ENCODE measurements around the gene STX5. TPM values are rescaled to one million over a fixed set of nuclear protein-coding genes. Genes with fewer than 3 reads are reported as not detected.
A peak's percentile ranks its signal among the peaks of the same experiment; 100 is the strongest.

Gene STX5
- total and polyA plus RNA-seq, 3 experiments from 2014 or later: 34.7 to 37.2 (median 35.3) TPM

DNA sequence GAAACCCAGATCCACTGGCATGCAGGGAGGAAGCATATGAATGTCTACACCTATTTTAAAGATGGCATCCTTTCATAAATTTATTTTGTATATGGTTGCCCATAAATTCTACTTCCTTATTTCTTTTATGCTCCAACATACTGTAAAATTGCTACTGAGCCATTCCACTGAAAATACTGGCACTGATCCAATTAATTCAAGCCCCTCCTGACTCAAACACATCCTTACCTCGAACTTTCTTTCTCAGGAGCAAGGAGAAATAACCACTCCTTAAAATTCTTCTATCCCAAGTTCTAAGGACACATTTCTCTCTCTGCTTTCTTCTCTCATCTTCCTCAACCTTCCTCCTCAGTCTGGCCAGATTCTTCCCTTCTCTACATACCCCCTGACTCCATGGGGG is 21.1 kb downstream of the STX5 start:
- no peak for DNase-seq
- H3K27me3 ChIP-seq (ENCODE audit: insufficient read depth, low read length, poor library complexity, severe bottlenecking): no peaks in the 10 kb centered on the region
- no peak overlapping the region for H3K27ac ChIP-seq (ENCODE audit: low read depth, low read length)
- no peaks in the 10 kb centered on the region for H3K9me3 ChIP-seq (ENCODE audit: low read length)
- CTCF ChIA-PET: no interaction called here
- Mint-ChIP-seq H3K36me3 (peaks cover 0 to 12% (median 2%) of the 10 kb centered on the region in 3 donors), H3K27ac (peak overlapping the region in 6 of 8 donors; percentile 5 to 57 (median 36)), H3K9me3 (no peaks in the 10 kb centered on the region), H3K4me3 (peak overlapping the region in 1 of 7 donors; percentile 41), H3K4me1 (peaks cover 6% of the 10 kb centered on the region in 3 donors), H3K27me3 (no peaks in the 10 kb centered on the region)
- peaks cover 8% of the 10 kb centered on the region for H3K4me1 ChIP-seq (ENCODE audit: insufficient read depth, low read length)
- POLR2A ChIA-PET: interaction anchor here (0.7 kb wide), 1 partner anchor 18 kb away, joined by 3 read pairs; no protein-coding TSS in a partner anchor
- no peak overlapping the region for H3K4me3 ChIP-seq (ENCODE audit: low read length)
- no peaks in the 10 kb centered on the region for H3K36me3 ChIP-seq (ENCODE audit: insufficient read depth, low read length)

DNA sequence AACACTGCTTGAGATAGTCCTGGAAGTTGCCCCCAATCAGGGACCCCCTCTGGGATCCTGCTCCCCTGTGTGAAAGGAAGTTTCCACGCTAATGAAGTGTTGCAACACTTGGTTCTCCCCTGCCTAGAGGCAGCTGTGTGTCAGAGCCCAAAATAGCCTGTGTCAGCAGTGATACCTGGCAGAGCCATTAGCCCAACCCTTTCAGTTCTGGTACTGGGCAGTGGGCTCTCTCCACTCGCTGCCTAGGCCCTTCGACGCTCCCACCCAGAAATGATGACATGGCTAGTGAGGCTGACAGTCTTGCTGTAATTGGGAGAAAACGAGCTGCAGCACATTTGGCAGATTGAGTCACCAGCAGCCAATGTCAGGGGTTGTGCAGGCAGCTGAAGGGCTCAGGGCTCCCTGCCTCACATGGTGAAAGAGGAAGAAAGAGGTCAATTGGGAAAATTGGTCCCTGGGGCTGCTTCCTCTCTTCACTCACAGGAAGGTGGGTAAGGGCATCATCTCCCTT is 25.2 kb downstream of the STX5 start:
- H3K27ac ChIP-seq (ENCODE audit: low read depth, low read length): no peak overlapping the region
- ChIA-PET CTCF (interaction anchor here (1.0 to 3.4 kb wide), 5 partner anchors 8 to 75 kb away, joined by 3 to 20 read pairs (median 4); partner anchors contain the start of genes POLR2G, SLC3A2, TMEM179B and ZBTB3), POLR2A (interaction anchor here (0.6 to 2.1 kb wide), 11 partner anchors 10 to 74 kb away, joined by 3 to 21 read pairs (median 9); partner anchors contain the start of genes SLC3A2, STX5, TMEM179B and WDR74)
- no peak for DNase-seq
- Mint-ChIP-seq H3K27me3 (peaks cover 0 to 3% of the 10 kb centered on the region in 2 donors), H3K9me3 (no peaks in the 10 kb centered on the region), H3K27ac (peak overlapping the region in 6 of 8 donors; percentile 91 to 99 (median 96)), H3K36me3 (peaks cover 0 to 37% (median 4%) of the 10 kb centered on the region in 3 donors), H3K4me1 (peaks cover 26 to 39% (median 28%) of the 10 kb centered on the region in 3 donors), H3K4me3 (peak overlapping the region; percentile 96 to 99 (median 99))
- no peak overlapping the region for H3K4me3 ChIP-seq (ENCODE audit: low read length)
- H3K27me3 ChIP-seq (ENCODE audit: insufficient read depth, low read length, poor library complexity, severe bottlenecking): no peaks in the 10 kb centered on the region
- no peaks in the 10 kb centered on the region for H3K9me3 ChIP-seq (ENCODE audit: low read length)
- H3K4me1 ChIP-seq (ENCODE audit: insufficient read depth, low read length): peaks cover 22% of the 10 kb centered on the region
- H3K36me3 ChIP-seq (ENCODE audit: insufficient read depth, low read length): peaks cover 14% of the 10 kb centered on the region

DNA sequence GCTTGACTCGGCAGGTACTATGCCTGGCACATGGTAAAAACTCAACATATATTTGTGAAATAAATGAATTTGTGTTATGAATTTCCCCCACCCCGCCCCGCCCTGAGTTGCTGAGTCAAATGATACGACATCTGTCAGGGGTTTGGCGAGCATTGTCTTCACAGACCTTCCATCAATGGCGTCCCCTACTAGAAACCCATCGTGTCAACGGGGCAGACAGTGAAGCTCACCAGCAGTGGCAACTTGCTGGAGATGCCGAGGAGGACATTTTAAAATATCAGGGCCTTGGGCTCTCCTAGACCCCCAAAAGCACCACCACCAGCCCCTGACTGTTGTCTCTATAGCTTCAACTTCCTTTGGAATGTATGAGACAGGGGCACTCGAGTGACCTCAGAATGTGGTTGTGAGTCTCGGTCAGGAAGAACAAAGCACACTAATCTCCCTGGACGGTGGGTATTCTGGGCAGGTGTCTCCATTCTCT is 25.9 kb downstream of the STX5 start:
- peak overlapping the region; percentile 87 to 99 (median 96) for H3K27ac Mint-ChIP-seq
- ChIA-PET CTCF (interaction anchor here (0.7 to 3.4 kb wide), 7 partner anchors 9 to 75 kb away, joined by 3 to 20 read pairs (median 3); partner anchors contain the start of genes POLR2G, SLC3A2, STX5 and TMEM179B), POLR2A (interaction anchor here (0.6 to 2.1 kb wide), 16 partner anchors 9 to 159 kb away, joined by 3 to 21 read pairs (median 6); partner anchors contain the start of genes GANAB, HNRNPUL2, SLC3A2 and STX5)
- Histone ChIP-seq H3K27me3 (ENCODE audit: insufficient read depth, low read length, poor library complexity, severe bottlenecking) (no peaks in the 10 kb centered on the region), H3K4me1 (ENCODE audit: insufficient read depth, low read length) (peaks cover 26% of the 10 kb centered on the region), H3K36me3 (ENCODE audit: insufficient read depth, low read length) (peaks cover 21% of the 10 kb centered on the region), H3K4me3 (ENCODE audit: low read length) (peak overlapping the region; percentile 70), H3K9me3 (ENCODE audit: low read length) (no peaks in the 10 kb centered on the region), H3K27ac (ENCODE audit: low read depth, low read length) (peak overlapping the region; percentile 95)
- H3K36me3 Mint-ChIP-seq: peaks cover 0 to 43% (median 5%) of the 10 kb centered on the region in 3 donors
- H3K4me3 Mint-ChIP-seq: peak overlapping the region; percentile 96 to 99 (median 99)
- no peaks in the 10 kb centered on the region for H3K9me3 Mint-ChIP-seq
- peaks cover 0 to 3% of the 10 kb centered on the region in 2 donors for H3K27me3 Mint-ChIP-seq
- H3K4me1 Mint-ChIP-seq: peaks cover 26 to 44% (median 30%) of the 10 kb centered on the region in 3 donors
- no peak for DNase-seq

DNA sequence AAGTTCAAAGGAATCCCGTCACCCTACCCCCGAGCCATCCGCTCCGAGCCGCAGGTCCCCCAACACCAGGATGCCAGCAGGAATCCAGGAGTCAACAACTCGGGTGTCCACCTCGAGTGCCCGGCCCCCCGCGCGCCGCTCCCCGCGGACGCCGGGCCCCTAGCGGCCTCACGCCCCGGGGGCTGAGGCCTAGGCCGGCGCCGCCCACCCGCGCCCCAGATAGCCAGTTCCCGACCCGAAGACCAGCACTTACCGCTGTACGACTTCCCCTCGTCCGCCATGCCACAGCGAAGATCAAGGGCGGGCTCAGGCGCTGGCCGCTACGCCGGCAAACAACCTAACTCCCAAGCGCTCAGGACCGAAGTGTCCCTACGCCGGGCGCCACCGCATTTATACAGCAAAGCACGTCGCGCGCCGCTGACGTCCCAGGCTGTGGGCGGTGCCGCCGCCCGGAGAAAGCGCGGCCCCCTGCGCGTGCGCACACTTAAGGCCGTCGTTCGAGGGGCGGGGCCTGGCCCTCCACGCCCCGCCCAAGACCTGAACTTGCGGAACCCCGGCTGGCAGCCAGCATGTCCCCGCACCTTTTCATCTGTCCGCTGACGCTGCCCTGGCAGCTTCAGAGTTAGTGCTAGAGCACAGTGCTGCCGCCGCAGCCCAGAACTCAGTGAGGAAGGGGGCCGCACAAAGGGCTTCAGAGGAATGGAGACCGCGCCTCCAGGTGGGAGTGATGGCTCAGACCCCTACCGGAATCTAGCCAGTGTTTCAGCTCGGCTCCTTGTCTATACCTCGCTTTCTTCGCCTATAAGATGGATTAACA is 26.6 kb downstream of the STX5 start, which contains the start of gene NXF1:
NXF1 (minus strand) TSS at position 365 of the 817 bp plus-strand sequence; CDS start at position 281, 84 bp downstream.
- H3K27ac Mint-ChIP-seq: peak within 1 kb of the TSS; percentile 95 to 99 (median 97)
- Histone ChIP-seq H3K27me3 (ENCODE audit: insufficient read depth, low read length, poor library complexity, severe bottlenecking) (no peaks in the 10 kb centered on the region), H3K4me1 (ENCODE audit: insufficient read depth, low read length) (peaks cover 26% of the 10 kb centered on the region), H3K9me3 (ENCODE audit: low read length) (no peaks in the 10 kb centered on the region), H3K27ac (ENCODE audit: low read depth, low read length) (peak within 1 kb of the TSS; percentile 95), H3K36me3 (ENCODE audit: insufficient read depth, low read length) (peaks cover 25% of the 10 kb centered on the region), H3K4me3 (ENCODE audit: low read length) (peak within 1 kb of the TSS; percentile 70)
- H3K36me3 Mint-ChIP-seq: peaks cover 0 to 48% (median 3%) of the 10 kb centered on the region in 3 donors
- CTCF ChIA-PET: interaction anchor here (0.7 to 3.4 kb wide), 8 partner anchors 10 to 76 kb away, joined by 3 to 20 read pairs (median 3); partner anchors contain the start of genes POLR2G, SLC3A2, STX5 and TMEM179B
- H3K4me1 Mint-ChIP-seq: peaks cover 26 to 44% (median 30%) of the 10 kb centered on the region in 3 donors
- POLR2A ChIA-PET: interaction anchor here (0.6 to 2.1 kb wide), 16 partner anchors 8 to 158 kb away, joined by 3 to 21 read pairs (median 6); partner anchors contain the start of genes GANAB, HNRNPUL2, SLC3A2 and STX5
- peak within 1 kb of the TSS; percentile 96 to 99 (median 99) for H3K4me3 Mint-ChIP-seq
- peaks cover 0 to 3% of the 10 kb centered on the region in 2 donors for H3K27me3 Mint-ChIP-seq
- DNase-seq: peak; percentile 94 to 98 (median 95)
- no peaks in the 10 kb centered on the region for H3K9me3 Mint-ChIP-seq

DNA sequence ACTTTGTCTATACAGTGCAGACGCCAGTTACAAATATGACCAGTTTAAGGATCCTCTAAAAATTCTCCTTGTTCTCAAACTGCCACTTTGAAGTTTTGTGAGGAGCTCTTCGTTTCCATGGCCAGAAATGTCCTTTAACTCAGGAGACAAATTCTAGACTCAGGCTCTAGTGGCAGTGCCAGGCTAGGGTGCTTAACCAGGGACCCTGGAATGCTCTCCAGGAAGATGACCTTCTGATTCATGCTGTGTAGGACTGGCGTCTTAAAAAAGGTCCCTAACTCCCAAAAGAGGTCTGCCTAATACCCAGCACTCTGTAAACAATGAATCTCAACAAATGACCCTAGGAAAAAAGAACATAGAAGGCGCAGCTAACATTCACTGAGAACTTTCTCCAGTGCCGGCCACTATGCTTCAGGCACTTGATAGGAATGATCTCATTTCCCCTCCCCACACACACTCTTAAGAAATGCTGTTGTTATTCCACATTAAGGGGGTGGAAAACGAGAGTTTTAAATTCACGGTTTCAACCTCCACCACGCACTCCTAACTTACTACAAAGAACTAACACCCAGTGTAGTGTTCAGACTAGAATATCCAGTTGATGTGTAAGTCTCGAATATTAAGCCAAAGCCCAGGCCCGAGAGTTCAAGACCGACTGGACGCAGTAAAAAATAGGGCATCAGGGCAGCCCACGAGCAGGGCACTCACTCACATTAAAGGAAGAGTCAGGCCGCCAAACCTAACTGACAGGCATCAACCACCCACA is 27.4 kb downstream of the STX5 start:
- Histone ChIP-seq H3K27ac (ENCODE audit: low read depth, low read length) (peak overlapping the region; percentile 95), H3K4me1 (ENCODE audit: insufficient read depth, low read length) (peaks cover 26% of the 10 kb centered on the region), H3K9me3 (ENCODE audit: low read length) (no peaks in the 10 kb centered on the region), H3K4me3 (ENCODE audit: low read length) (peak overlapping the region; percentile 70), H3K27me3 (ENCODE audit: insufficient read depth, low read length, poor library complexity, severe bottlenecking) (no peaks in the 10 kb centered on the region), H3K36me3 (ENCODE audit: insufficient read depth, low read length) (peaks cover 33% of the 10 kb centered on the region)
- Mint-ChIP-seq H3K36me3 (peaks cover 0 to 56% (median 7%) of the 10 kb centered on the region in 3 donors), H3K9me3 (no peaks in the 10 kb centered on the region), H3K27ac (peak overlapping the region; percentile 75 to 99 (median 96)), H3K4me1 (peaks cover 26 to 47% (median 30%) of the 10 kb centered on the region in 3 donors), H3K27me3 (peaks cover 0 to 3% of the 10 kb centered on the region in 2 donors), H3K4me3 (peak overlapping the region; percentile 96 to 99 (median 99))
- ChIA-PET POLR2A (interaction anchor here (0.6 to 2.0 kb wide), 5 partner anchors 17 to 37 kb away, joined by 3 to 13 read pairs (median 4); partner anchors contain the start of genes STX5, TEX54, TMEM179B and WDR74), CTCF (interaction anchor here (1.1 to 2.6 kb wide), 2 partner anchors 14 to 17 kb away, joined by 3 to 18 read pairs; partner anchors contain the start of gene TMEM179B)
- no peak for DNase-seq

DNA sequence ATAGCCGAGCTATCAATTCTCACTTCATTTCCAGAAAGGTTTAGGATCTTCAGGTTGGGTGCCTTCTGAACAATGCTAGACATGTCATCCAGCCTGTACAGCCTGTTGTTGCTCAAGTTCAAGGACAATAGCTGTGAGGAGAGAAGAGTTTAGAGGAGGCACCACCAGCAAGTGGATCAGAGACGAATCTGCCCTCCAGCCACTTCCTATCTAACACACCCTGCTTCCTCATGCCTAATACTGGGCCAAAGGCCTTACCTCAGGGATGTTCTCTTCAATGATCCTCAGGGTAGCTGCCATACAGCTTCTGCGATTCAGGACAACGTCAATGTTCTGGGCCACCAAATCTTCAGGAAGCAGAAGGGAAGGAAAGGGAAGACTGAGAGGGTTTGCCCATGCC is 30.8 kb downstream of the STX5 start:
- Histone ChIP-seq H3K4me3 (ENCODE audit: low read length) (no peak overlapping the region), H3K27me3 (ENCODE audit: insufficient read depth, low read length, poor library complexity, severe bottlenecking) (no peaks in the 10 kb centered on the region), H3K9me3 (ENCODE audit: low read length) (no peaks in the 10 kb centered on the region), H3K36me3 (ENCODE audit: insufficient read depth, low read length) (peaks cover 64% of the 10 kb centered on the region), H3K27ac (ENCODE audit: low read depth, low read length) (no peak overlapping the region), H3K4me1 (ENCODE audit: insufficient read depth, low read length) (peaks cover 21% of the 10 kb centered on the region)
- ChIA-PET CTCF (interaction anchor here (2.4 kb wide), 1 partner anchor 14 kb away, joined by 13 read pairs; the partner anchor contains the start of gene TMEM179B), POLR2A (interaction anchor here (0.5 to 2.3 kb wide), 3 partner anchors 14 to 161 kb away, joined by 3 to 14 read pairs (median 6); partner anchors contain the start of genes TMEM179B and WDR74)
- no peak for DNase-seq
- Mint-ChIP-seq H3K36me3 (peaks cover 4 to 86% (median 16%) of the 10 kb centered on the region in 3 donors), H3K27me3 (peaks cover 0 to 3% of the 10 kb centered on the region in 2 donors), H3K4me1 (peaks cover 23 to 44% (median 28%) of the 10 kb centered on the region in 3 donors), H3K9me3 (no peaks in the 10 kb centered on the region), H3K4me3 (peak overlapping the region in 2 of 7 donors; percentile 28 to 62), H3K27ac (peak overlapping the region in 4 of 8 donors; percentile 12 to 78 (median 22))
